Measurements from ENCODE around the gene SNAP29.
"Not testable (repeated sequence)": the region's sequence is repeated elsewhere in the genome, so short reads cannot be mapped to it uniquely, and the experiment has no call there.

The SNAP29 gene

DNA sequence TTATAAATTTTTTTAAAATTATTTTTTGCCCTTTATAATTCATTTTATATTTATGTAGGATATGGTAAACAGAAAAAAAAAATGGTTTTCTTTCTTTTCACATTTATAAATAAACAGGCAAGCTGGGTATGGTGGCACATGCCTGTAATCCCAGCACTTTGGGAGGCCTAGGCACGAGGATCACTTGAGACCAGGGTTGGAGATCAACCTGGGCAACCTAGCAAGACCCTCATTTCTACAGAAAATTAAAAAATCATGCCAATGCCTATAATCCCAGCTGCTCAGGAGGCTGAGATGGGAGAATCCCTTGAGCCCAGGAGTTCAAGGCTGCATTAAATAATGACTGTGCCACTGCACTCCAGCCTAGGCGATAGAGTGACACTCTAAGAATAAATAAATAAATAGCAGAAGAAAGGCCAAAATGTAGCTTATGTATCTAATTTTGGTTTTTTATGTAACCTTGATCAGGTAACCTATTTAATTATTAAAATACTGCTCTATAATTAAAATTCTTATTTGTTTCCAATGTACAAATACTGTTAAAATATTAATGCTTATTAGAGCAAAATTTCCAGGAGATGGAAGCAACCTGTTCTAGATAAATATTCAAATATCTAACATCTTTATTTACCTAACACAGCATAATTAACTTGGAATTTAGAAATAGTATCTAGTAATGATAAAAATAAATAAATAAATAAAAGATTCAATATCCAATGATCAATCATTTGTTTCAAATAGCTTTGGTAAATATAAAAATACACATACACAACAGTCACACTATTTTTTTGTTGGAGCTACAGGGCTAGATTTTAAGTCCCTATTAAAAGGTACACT is 21.6 kb upstream of the SNAP29 start:
- DNase-seq: no peak

GRCh38 chr22:20839354-20839753 is 19.5 kb upstream of the SNAP29 start:
- DNase-seq: not testable (repeated sequence)

- DNase-seq: no peak
Observed at GRCh38 chr22:20839837-20840645, 18.8 kb upstream of the SNAP29 start.

DNA sequence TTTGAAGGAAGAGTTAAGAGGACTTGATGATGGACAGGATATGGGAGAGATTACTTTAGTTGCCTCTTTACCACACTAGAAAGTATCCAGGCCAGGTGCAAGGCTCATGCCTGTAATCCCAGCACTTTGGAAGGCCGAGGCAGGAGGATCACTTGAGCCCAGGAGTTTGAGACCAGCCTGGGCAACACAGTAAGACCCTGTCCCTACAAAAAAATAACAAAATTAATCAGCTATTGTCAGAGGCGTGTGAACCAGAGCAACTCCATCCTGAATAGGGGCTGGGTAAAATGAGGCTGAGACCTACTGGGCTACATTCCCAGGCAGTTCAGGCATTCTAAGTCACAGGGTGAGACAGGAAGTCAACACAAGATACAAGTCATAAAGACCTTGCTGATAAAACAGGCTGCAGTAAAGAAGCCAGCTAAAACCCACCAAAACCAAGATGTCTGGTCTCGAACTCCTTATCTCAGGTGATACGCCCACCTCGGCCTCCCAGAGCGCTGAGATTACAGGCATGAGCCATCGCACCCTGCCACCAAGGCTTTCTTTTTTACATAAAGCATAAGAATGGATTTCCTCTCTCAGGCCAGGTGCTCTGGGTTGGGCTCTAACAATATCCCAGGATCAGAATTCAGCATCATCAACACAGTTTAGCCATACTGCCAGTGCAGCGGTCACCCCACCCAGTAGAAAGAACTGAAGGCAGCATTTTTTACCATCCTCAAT is 18.0 kb upstream of the SNAP29 start:
- DNase-seq: no peak

DNA sequence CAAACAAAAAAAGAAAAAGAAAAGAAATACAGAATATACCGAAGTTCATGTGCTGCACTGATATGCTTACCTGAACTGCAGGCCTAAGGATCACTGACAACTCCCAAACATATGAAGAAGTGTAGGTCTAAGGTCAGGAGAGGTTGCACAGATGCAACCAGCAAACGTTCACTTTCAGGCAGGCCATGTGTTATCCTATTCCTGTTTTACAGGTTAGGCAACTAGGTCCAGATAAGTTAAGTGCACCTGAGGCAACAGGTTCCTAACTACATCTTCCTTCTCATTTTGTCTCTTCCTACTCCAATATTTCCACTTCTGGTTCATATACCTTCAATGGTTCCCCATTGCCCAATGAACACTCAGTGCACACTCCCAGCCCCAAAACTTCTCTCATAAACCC is 15.3 kb upstream of the SNAP29 start:
- DNase-seq: no peak

GRCh38 chr22:20844055-20845037 is 14.5 kb upstream of the SNAP29 start:
- DNase-seq: no peak

- no peak for DNase-seq
Observed at GRCh38 chr22:20847318-20847822, 11.4 kb upstream of the SNAP29 start.

DNA sequence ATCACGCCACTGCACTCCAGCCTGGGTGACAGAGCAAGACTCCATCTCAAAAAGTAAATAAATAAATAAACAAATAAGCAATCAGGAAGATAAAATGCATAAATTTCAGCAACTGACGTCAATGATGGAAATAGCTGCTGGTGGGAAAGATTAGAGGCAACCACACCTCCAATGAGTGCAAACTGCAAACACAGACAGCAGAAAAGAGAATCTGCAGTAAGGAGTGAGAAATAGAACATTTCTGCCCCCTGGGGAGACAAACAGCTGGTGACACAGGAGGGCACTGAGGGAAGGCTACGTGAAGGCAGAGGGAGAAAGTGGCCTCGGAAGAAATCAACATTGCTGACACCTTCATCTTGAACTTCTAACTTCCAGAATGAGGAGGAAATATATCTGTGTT is 6.7 kb upstream of the SNAP29 start:
- no peak for DNase-seq

DNA sequence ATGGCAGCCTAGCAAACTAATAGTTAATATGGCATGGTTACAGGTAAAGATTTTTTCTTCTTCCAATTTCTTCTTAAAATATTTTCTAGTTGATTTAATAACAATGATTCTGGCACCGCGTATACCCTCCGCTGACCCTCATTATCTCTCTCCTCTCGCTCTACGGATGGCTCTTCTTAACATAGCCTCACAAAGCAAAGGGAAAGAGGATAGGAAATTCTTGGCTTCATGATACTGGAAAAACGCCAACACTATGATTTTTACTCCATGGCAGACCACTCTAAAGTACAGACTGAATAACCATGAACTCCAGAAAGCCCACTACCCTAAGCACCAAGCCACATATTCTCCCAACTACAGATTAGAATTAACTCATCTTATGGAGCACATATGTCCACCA is 6.3 kb upstream of the SNAP29 start:
- DNase-seq: no peak

DNA sequence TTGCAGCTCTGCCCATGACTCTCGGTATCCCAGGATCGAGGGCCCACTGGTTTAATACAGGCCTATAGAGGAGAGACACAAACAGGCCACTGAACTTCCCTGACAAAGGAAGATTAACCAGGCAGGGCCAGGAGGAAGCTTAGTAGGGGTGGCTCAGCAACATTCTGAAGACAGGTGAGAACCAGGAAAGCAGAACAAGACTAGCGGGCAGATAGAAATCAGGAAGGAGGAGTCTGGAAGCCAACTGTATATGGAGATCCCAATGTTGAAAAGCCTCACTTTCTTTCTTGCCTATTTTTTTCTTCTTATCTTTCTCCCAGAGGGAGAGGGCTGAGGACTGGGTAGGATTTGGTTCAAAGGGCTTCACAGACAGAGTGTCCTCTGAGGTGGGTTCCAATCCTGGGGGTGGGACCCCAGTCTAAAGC is 5.6 kb upstream of the SNAP29 start:
- no peak for DNase-seq

- no peak for DNase-seq
Observed at GRCh38 chr22:20857247-20857643, 1.6 kb upstream of the SNAP29 start.

GRCh38 chr22:20857838-20858614 is 781 bp upstream of the SNAP29 start:
- peak; percentile 93 for DNase-seq

DNA sequence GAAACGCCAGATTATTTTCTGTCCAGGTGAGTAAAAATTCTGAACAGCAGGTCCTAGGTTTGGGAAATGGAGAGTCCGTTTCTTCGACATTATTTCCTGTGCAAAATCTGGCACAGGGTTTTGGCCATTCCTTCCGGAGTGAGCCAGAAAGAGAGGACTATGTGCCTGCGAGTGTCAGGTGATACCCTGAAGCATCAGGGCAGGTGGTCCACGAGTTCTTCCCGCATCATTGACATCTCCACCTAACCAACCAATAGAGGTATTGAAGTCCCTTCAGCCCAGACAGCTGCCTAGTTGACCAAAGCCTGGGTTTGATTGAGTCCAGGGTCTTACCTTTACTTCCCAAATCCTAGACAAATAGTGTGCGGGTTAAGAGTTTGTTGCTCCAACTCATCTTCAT is 808 bp downstream of the SNAP29 start:
- no peak for DNase-seq

GRCh38 chr22:20862540-20862939 is 3.7 kb downstream of the SNAP29 start:
- no peak for DNase-seq

DNA sequence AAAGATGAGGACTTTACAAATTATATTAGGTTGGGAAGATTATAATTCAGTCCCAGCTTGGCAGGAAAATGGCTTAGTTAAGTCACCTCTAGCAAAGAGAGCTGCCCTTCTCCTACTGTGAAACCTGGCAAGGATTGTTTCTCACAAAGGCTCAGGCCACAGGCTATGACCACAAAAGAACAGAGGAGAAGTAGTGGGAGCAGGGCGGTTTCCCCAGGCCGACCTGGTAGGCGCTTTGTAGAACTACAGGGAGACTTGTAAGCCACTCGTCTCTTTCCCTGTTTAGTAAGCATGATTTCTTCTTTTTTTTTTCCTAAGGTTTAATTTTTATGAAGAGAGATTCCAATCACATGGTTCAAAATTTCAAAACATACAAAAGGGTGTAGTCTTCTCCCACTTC is 4.6 kb downstream of the SNAP29 start:
- DNase-seq: no peak

DNA sequence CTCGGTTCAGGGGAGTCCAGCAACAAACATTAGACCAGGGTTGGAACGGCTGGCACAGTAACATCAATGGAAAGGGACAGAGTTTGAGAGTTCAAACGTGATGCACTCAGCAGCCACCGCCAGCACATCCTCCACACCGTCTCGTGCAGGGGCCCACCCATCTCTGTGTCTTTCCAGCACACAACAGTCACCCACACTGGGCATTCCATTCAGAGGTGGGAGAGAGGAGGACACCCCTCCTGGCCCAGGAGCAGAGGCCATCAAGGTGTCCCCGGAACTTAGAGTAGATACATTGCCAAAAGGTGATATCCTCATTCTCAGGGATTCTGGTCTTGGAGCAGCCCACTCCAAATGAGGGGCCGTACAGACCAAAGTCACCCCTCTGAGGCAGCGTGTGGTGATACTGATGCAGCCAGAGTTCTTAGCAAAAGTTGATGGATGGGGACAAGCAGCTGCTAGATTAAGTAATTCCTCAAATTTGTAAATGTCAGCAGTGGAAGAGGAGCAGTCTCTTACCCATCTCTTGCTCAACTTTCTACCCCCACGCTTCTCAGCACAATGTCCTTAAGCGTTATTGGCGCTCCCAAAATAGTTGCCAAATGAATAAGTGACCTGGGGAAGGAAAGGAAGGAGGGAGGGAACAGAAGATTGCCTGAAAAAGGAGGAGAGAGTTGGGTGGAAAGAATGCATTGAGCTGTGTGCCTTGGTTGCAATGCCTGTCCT is 5.5 kb downstream of the SNAP29 start:
- no peak for DNase-seq

GRCh38 chr22:20865331-20865730 is 6.5 kb downstream of the SNAP29 start:
- DNase-seq: no peak

DNA sequence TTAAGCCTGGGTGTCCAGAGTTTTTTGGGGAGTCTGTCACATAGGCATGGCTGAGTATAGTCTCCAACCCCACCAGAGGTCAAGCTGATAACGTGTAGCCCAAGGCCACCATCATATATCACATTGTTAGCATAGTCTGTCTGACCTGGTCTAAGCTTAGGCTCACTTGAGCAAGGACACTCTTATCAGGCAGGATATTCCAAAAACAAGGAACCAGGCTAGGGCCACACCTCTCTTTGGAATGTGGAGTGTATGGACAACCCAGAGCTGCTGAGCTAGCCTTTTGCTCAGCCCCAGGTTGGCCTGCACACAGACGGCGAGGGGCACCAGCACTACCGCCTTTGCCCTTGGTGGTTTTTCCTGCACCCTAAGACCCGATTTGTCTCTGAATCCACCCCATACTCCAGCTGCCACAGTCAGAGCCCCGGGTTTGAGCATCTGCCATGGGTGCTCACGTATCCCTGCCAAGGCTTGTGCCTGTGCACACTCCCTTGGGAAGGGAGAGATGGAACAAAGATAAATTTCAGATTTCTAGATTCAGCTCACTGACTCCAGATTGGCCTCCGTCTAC is 7.2 kb downstream of the SNAP29 start:
- DNase-seq: no peak

DNA sequence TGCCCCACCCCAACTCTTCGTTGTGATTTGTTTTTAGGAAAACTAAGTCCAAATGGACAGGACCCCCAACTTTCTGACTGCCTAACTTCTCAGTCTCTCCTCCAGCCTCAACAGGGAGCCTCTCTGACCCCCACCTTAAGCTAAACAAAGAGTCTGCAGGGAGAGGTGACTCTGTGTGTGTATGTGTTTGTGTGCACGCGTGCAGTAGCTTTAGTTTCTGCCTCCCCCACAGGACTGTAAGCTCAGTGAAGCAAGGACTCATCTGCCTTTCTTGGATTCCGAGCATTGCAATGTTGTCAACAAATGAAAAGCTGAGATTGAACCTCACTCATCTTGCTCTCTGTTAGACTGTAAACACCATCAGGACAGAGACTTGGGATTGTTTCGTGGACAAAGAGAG is 7.9 kb downstream of the SNAP29 start:
- DNase-seq: no peak

Measured in femur (tissue), 1 donor.